K562 (cell line): ENCODE data around the gene MTG1. TPM values are rescaled to one million over a fixed set of nuclear protein-coding genes. Genes with fewer than 3 reads are reported as not detected.

Source experiments
- ATAC-seq: fragments of 200-7000 bp; cut with Tn5 transposase; 3 replicates; pipeline ENCODE4 v1.9.1; 2020; ENCODE audit warnings: moderate library complexity
- BruUV-seq: library from RNA; stranded (reverse); fragments of 400-500 nt; replicated peaks from 2 replicates; lab custom pipeline; 2021; lab: Mats Ljungman, UMichigan
- CTCF ChIA-PET: fragments of 300-600 bp; formaldehyde crosslinking; extraction: SDS; loops from one replicate; lab custom pipeline; 2021; ENCODE audit warnings: low intra/inter-chr PET ratio; lab: Yijun Ruan, JAX
- POLR2A ChIA-PET: fragments of 300-600, 350-650 bp; sonication (Branson Sonifier 250); formaldehyde crosslinking; extraction: SDS; loops from one replicate; lab custom pipeline; 2021; ENCODE audit warnings: antibody characterized with exemption, inconsistent platforms; lab: Yijun Ruan, JAX
- DNase-seq, 4 experiments: peaks; one replicate each; pipeline versions ENCODE4 v3.0.0 to v3.0.0-alpha.2; 2011 to 2018; ENCODE audit warnings: low spot score in 3 of 4, mixed read lengths in 3 of 4; ENCODE audit errors: extremely low read depth in 1 of 4
- FAIRE-seq: peaks from 2 replicates; lab custom pipeline; 2011; peaks lifted over from hg19 to GRCh38; lab: Jason Lieb, UNC
- H2AFZ ChIP-seq: 2 replicates; pipeline ENCODE4 v1.6.0; 2011; ENCODE audit warnings: low read depth, low read length, control low read depth, inconsistent platforms
- H3K27ac ChIP-seq: fragments of 200-600 bp; 3 replicates; pipeline ENCODE4 v1.8.0; 2011; ENCODE audit warnings: low read depth, mild to moderate bottlenecking, control low read depth, inconsistent platforms, low read length, moderate library complexity, mixed read lengths; ENCODE audit errors: extremely low read depth
- H3K27me3 ChIP-seq, 2 experiments: fragments of 300-600 bp in 1 of 2; 2 replicates in 1 of 2; 3 replicates in 1 of 2; pipeline versions ENCODE4 v1.6.0 to v1.8.0; 2011; ENCODE audit warnings: inconsistent platforms in 2 of 2, low read length in 2 of 2, mild to moderate bottlenecking in 1 of 2, mixed read lengths in 1 of 2, moderate library complexity in 1 of 2; ENCODE audit not compliant: control insufficient read depth in 2 of 2, insufficient read depth in 2 of 2
- H3K36me3 ChIP-seq: fragments of 300-600 bp; 3 replicates; pipeline ENCODE4 v1.8.0; 2011; ENCODE audit warnings: mild to moderate bottlenecking, low read length, inconsistent platforms; ENCODE audit not compliant: control insufficient read depth, insufficient read depth
- H3K4me1 ChIP-seq, 2 experiments: fragments of 200-600 bp in 1 of 2; replicated peaks in 1 of 2; 2 replicates in 1 of 2; 3 replicates in 1 of 2; pipeline versions ENCODE4 v1.5.1 to v1.8.0; 2011; ENCODE audit warnings: inconsistent platforms in 2 of 2, low read length in 2 of 2, mild to moderate bottlenecking in 1 of 2, mixed read lengths in 1 of 2, moderate library complexity in 1 of 2; ENCODE audit not compliant: control insufficient read depth in 2 of 2, insufficient read depth in 2 of 2
- H3K4me2 ChIP-seq: 2 replicates; pipeline ENCODE4 v1.6.1; 2011; ENCODE audit warnings: low read length, control low read depth, inconsistent platforms, mixed read lengths; ENCODE audit not compliant: insufficient read depth
- H3K4me3 ChIP-seq: fragments of 200-600 bp; sonication (generic), shearing (Covaris generic); 2 replicates; pipeline ENCODE4 v1.5.1; 2016; ENCODE audit warnings: control low read depth, inconsistent platforms
- H3K79me2 ChIP-seq: fragments of 200-600 bp; 3 replicates; pipeline ENCODE4 v1.8.0; 2011; ENCODE audit warnings: low read length, inconsistent platforms; ENCODE audit not compliant: control insufficient read depth, insufficient read depth
- H3K9ac ChIP-seq, 2 experiments: 2 replicates each; pipeline versions ENCODE4 v1.6.0 to v1.6.1; 2011; ENCODE audit warnings: low read depth in 2 of 2, low read length in 2 of 2, control low read depth in 1 of 2, inconsistent platforms in 1 of 2, mild to moderate bottlenecking in 1 of 2, mixed read lengths in 1 of 2; ENCODE audit not compliant: insufficient read depth in 1 of 2
- H3K9me1 ChIP-seq: one replicate; pipeline ENCODE4 v1.6.0; 2011; ENCODE audit warnings: inconsistent platforms, mild to moderate bottlenecking, low read length, moderate library complexity; ENCODE audit not compliant: control insufficient read depth, insufficient read depth
- H3K9me3 ChIP-seq: replicated peaks from 2 replicates; pipeline ENCODE4 v1.5.1; 2011; ENCODE audit warnings: low read depth, low read length, inconsistent platforms; ENCODE audit not compliant: control insufficient read depth, insufficient read depth
- H4K20me1 ChIP-seq: replicated peaks from 2 replicates; pipeline ENCODE4 v1.6.1; 2011; ENCODE audit warnings: low read length, inconsistent platforms, mixed read lengths; ENCODE audit not compliant: control insufficient read depth, insufficient read depth
- ADNP ChIP-seq: fragments of 200-800 bp; sonication (Bioruptor generic); IDR thresholded peaks from 2 replicates; pipeline ENCODE4 v1.6.1; 2016; ENCODE audit warnings: missing genetic modification characterization, missing compliant biosample characterization
- CTBP1 ChIP-seq: fragments of 450-650 bp; IDR thresholded peaks from 2 replicates; pipeline ENCODE4 v1.6.1; 2016; ENCODE audit warnings: borderline replicate concordance
- CUX1 ChIP-seq: fragments of 200-800 bp; sonication (Bioruptor generic); IDR thresholded peaks from 2 replicates; pipeline ENCODE4 v1.6.1; 2016; ENCODE audit warnings: missing genetic modification characterization, missing compliant biosample characterization
- FOXA3 ChIP-seq, 2 experiments: fragments of 450-650 bp in 1 of 2; sonication (generic) in 1 of 2; formaldehyde crosslinking; IDR thresholded peaks in 1 of 2; conservative IDR thresholded peaks in 1 of 2; 2 replicates each; pipeline versions ENCODE4 v1.4.0 to v1.8.0; 2020 to 2022; ENCODE audit warnings: mild to moderate bottlenecking in 2 of 2, missing genetic modification reagents in 1 of 2
- HMBOX1 ChIP-seq: sonication (generic); IDR thresholded peaks from 2 replicates; pipeline ENCODE4 v1.6.1; 2016
- MAFF ChIP-seq: IDR thresholded peaks from 2 replicates; pipeline ENCODE4 v1.6.1; 2012; ENCODE audit warnings: low read length, improper control_type of control experiment
- NRF1 ChIP-seq, 2 experiments: fragments of 450-650 bp; IDR thresholded peaks in 1 of 2; conservative IDR thresholded peaks in 1 of 2; 2 replicates each; pipeline ENCODE4 v1.6.1; 2014; ENCODE audit warnings: mild to moderate bottlenecking in 2 of 2
- POLR2A ChIP-seq: fragments of 450-650 bp; conservative IDR thresholded peaks from 2 replicates; pipeline ENCODE4 v1.6.1; 2016
- POLR3A ChIP-seq: IDR thresholded peaks from 2 replicates; pipeline ENCODE4 v1.6.1; 2011; ENCODE audit warnings: borderline replicate concordance, mild to moderate bottlenecking, moderate library complexity; ENCODE audit not compliant: insufficient read length, insufficient read depth; ENCODE audit errors: extremely low read depth
- SAFB2 ChIP-seq: fragments of 200-400 bp; formaldehyde crosslinking; IDR thresholded peaks from 2 replicates; pipeline ENCODE4 v1.6.1; 2018; ENCODE audit warnings: borderline replicate concordance, low read length, low read depth, moderate library complexity; ENCODE audit not compliant: severe bottlenecking
- ZNF384 ChIP-seq: IDR thresholded peaks from 2 replicates; pipeline ENCODE4 v1.6.1; 2012; ENCODE audit warnings: low read depth, low read length, improper control_type of control experiment
- ZNF436 ChIP-seq: fragments of 250-450, 450-650 bp; sonication (Bioruptor Pico); formaldehyde crosslinking; IDR thresholded peaks from 2 replicates; pipeline ENCODE4 v1.7.0; 2020; ENCODE audit warnings: mild to moderate bottlenecking
- WGBS: fragments of 100-300 bp; shearing (Covaris generic); methylation state at CpG from one replicate; pipeline ENCODE4 v1.1.6; 2016; ENCODE audit warnings: low coverage, mixed read lengths; ENCODE audit not compliant: insufficient coverage; ENCODE audit errors: missing lambda C conversion rate; 5-methylcytosine and 5-hydroxymethylcytosine counted together
- in situ Hi-C: fragments of 300-500 bp; cut with MboI; formaldehyde crosslinking; loops from 4 replicates; pipeline ENCODE4 v1.15.0; 2018; ENCODE audit warnings: inconsistent platforms, mixed read lengths
- intact Hi-C: fragments of 100-400 bp; cut with micrococcal nuclease; formaldehyde crosslinking; loops from 2 replicates; pipeline ENCODE4 v1.14.2; 2022
- polyA plus RNA-seq, 8 experiments: library from polyadenylated mRNA; depleted of rRNA in 4 of 8; stranded (reverse) in 5 of 8; unstranded in 3 of 8; fragments of >200 nt; fragmentation: Nextera tagmentation in 2 of 8; fragmentation: Illumina TruSeq in 1 of 8; extraction: Ambion mirVana in 2 of 8; extraction: Trizol in 1 of 8; gene quantifications; 2 replicates each; pipeline versions ENCODE4 v1.2.1 to v1.2.3, GENCODE V29; 2011 to 2014; ENCODE audit warnings: inconsistent platforms in 1 of 8, missing spikeins in 1 of 8
- total RNA-seq, 7 experiments: library from RNA; depleted of rRNA in 6 of 7; stranded (reverse); fragments of >200 nt in 6 of 7; fragmentation: Illumina TruSeq in 2 of 7; extraction: Trizol in 2 of 7; gene quantifications; 2 replicates each; pipeline versions ENCODE4 v1.2.1 to v1.2.3, GENCODE V29; 2011 to 2021; ENCODE audit warnings: low replicate concordance in 1 of 7
- TF ChIP-seq, protein P1 (sequence below): sonication (generic); formaldehyde crosslinking; IDR thresholded peaks from 2 replicates; pipeline ENCODE4 v1.8.1; 2023; ENCODE audit warnings: mild to moderate bottlenecking, missing genetic modification reagents

The MTG1 gene
- total and polyA plus RNA-seq, 9 of the 15 experiments (the other 6 are each of a cell fraction or from before 2014, with no cell fraction given), result 2.8 to 28.2 (median 15.4) TPM

DNA sequence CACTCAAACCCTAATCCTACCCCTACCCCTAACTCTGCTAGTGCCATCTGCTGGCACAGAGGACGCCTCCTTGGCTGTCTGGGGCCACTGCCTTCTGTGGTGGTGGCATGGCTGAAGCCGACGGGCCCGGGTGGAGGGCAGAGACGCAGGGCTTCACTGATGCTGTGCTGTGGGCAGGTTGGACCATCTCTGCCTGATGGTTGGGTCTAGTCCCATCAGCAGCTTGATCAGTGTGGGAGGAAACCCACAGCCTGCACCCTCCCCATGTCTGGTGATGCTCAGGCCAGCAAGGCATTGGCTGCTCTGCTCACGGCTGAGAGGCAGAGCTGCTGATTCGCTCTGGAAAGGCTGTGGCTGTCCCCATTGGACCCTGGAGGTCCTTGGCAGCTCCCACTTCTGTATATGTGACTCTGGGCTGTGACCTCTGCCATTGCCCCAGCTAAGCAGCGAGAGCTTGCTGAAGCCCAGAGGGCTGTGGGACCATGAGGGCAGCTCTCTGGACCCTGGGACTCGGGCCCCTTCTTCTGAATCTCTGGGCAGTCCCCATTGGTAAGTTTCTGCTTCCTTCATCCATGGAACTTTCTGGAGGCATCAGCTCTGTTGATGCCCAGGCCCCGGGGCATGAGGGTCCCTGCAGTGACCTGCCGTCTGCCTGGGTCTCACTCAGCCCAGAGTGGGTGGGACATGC is 59.7 kb downstream of the MTG1 start, which contains the start of gene SCART1:
TSS of gene SCART1 (plus strand) at position 430 of the 688 bp plus-strand sequence. CDS start at position 483, 53 bp downstream.
- Histone ChIP-seq H3K4me3 (peak within 1 kb of the TSS; percentile 20; the same call in 1 of the 2 replicates), H2AFZ (no peak within 1 kb of the TSS), H3K79me2 (no peaks in the 10 kb centered on the region; the same call in 2 of the 3 replicates), H3K36me3 (no peaks in the 10 kb centered on the region), H3K27me3 (peaks cover 0 to 37% of the 10 kb centered on the region in 2 experiments; a peak in 2 of 5 replicates), H3K9ac (peak within 1 kb of the TSS in 1 of 2 experiments; percentile 64; a peak in 3 of 4 replicates), H3K4me2 (peak within 1 kb of the TSS; percentile 16), H3K9me1 (no peaks in the 10 kb centered on the region), H3K9me3 (no peaks in the 10 kb centered on the region), H3K27ac (no peak within 1 kb of the TSS; the same call in 2 of the 3 replicates), H4K20me1 (no peaks in the 10 kb centered on the region), H3K4me1 (peaks cover 0 to 34% of the 10 kb centered on the region in 2 experiments; a peak in 2 of 5 replicates)
- DNase-seq, result peak in 2 of 4 experiments; percentile 37 to 40
- ChIA-PET POLR2A (interaction anchor here (0.6 to 2.3 kb wide), 5 partner anchors 9 to 104 kb away, joined by 3 to 7 read pairs (median 3); no protein-coding TSS in a partner anchor), CTCF (interaction anchor here (0.6 kb wide), 1 partner anchor 57 kb away, joined by 3 read pairs; no protein-coding TSS in a partner anchor)
- peak; percentile 51 for FAIRE-seq
- intact Hi-C loops (no loop called here), in situ Hi-C loops (no loop called here)
- 4% methylated on average over 11 of the region's 11 CpGs for WGBS
- no TSS peak for BruUV-seq
- ATAC-seq, result peak; percentile 74
- TF ChIP-seq HMBOX1, result no peak
- TF ChIP-seq NRF1 (conservative IDR thresholded peaks at IDR 0.05 in 1 of 2, IDR thresholded peaks at IDR 0.05 in 1 of 2), result peak; percentile 47 to 58
- no peak for TF ChIP-seq ZNF436
- no peak for TF ChIP-seq SAFB2
- peak; percentile 69; the same call in 1 of the 2 replicates for TF ChIP-seq CTBP1
- TF ChIP-seq MAFF, result no peak
- TF ChIP-seq POLR2A, result no peak
- TF ChIP-seq, protein P1, sequence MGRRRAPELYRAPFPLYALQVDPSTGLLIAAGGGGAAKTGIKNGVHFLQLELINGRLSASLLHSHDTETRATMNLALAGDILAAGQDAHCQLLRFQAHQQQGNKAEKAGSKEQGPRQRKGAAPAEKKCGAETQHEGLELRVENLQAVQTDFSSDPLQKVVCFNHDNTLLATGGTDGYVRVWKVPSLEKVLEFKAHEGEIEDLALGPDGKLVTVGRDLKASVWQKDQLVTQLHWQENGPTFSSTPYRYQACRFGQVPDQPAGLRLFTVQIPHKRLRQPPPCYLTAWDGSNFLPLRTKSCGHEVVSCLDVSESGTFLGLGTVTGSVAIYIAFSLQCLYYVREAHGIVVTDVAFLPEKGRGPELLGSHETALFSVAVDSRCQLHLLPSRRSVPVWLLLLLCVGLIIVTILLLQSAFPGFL (CRISPR knock-in tag), result no peak
- TF ChIP-seq ADNP, result no peak
- no peak for TF ChIP-seq FOXA3 (CRISPR knock-in tag; conservative IDR thresholded peaks at IDR 0.05 in 1 of 2, IDR thresholded peaks at IDR 0.05 in 1 of 2)
- TF ChIP-seq CUX1, result no peak
- no peak for TF ChIP-seq ZNF384
- TF ChIP-seq POLR3A, result no peak
